SU-DHL-6 (cell line): ENCODE measurements around the gene MRPS15.
A peak's percentile ranks its signal among the peaks of the same experiment; 100 is the strongest.

Experiments used
- H2AFZ ChIP-seq: fragments of 200-600 bp; sonication (generic); 2 replicates; pipeline ENCODE4 v1.6.1; 2014; ENCODE audit warnings: low read depth, mild to moderate bottlenecking, moderate library complexity, mixed read lengths, antibody characterized with exemption, low read length; ENCODE audit not compliant: severe bottlenecking
- H3F3A ChIP-seq: fragments of 200-600 bp; shearing (Covaris generic); 2 replicates; pipeline ENCODE4 v1.6.0; 2016; ENCODE audit warnings: antibody characterized with exemption, mild to moderate bottlenecking; ENCODE audit not compliant: insufficient read depth
- H3K27ac ChIP-seq: fragments of 200-600 bp; sonication (generic); 2 replicates; pipeline ENCODE4 v1.5.1; 2016; ENCODE audit warnings: low read depth, mild to moderate bottlenecking, low read length, moderate library complexity, mixed read lengths
- H3K27me3 ChIP-seq: fragments of 200-600 bp; sonication (generic), shearing (Covaris generic); 2 replicates; pipeline ENCODE4 v1.6.0; 2014; ENCODE audit warnings: mild to moderate bottlenecking, low read length
- H3K36me3 ChIP-seq: fragments of 200-600 bp; sonication (generic); 2 replicates; pipeline ENCODE4 v1.6.1; 2014; ENCODE audit warnings: mild to moderate bottlenecking, low read length, mixed read lengths
- H3K4me2 ChIP-seq: fragments of 300-600, 200-600 bp; shearing (Covaris generic), sonication (generic); 2 replicates; pipeline ENCODE4 v1.6.0; 2014; ENCODE audit warnings: low read length, low read depth, mild to moderate bottlenecking; ENCODE audit not compliant: poor library complexity, severe bottlenecking
- H3K4me3 ChIP-seq: fragments of 200-600 bp; sonication (generic); 2 replicates; pipeline ENCODE4 v1.5.1; 2014; ENCODE audit warnings: antibody characterized with exemption, low read length, mild to moderate bottlenecking, mixed read lengths; ENCODE audit not compliant: insufficient read depth, poor library complexity, severe bottlenecking
- H3K79me2 ChIP-seq: fragments of 200-600 bp; sonication (generic); 2 replicates; pipeline ENCODE4 v1.6.1; 2014; ENCODE audit warnings: mild to moderate bottlenecking, low read length, moderate library complexity; ENCODE audit not compliant: insufficient read depth
- H3K9ac ChIP-seq: fragments of 200-600 bp; sonication (generic); 2 replicates; pipeline ENCODE4 v1.7.0; 2014; ENCODE audit warnings: mild to moderate bottlenecking, low read length
- H3K9me2 ChIP-seq: fragments of 200-600 bp; sonication (generic); replicated peaks from 2 replicates; pipeline ENCODE4 v1.6.1; 2014; ENCODE audit warnings: low read length; ENCODE audit not compliant: insufficient read depth
- H3K9me3 ChIP-seq: fragments of 200-600 bp; sonication (generic); 2 replicates; pipeline ENCODE4 v1.6.1; 2014; ENCODE audit warnings: low read length, mixed read lengths; ENCODE audit not compliant: insufficient read depth
- H4K20me1 ChIP-seq: fragments of 200-600 bp; sonication (generic); 2 replicates; pipeline ENCODE4 v1.6.1; 2014; ENCODE audit warnings: low read depth, mild to moderate bottlenecking, antibody characterized with exemption, low read length, moderate library complexity, mixed read lengths
- CTCF ChIP-seq: fragments of 200-600 bp; sonication (generic); IDR thresholded peaks from one replicate; pipeline ENCODE4 v1.5.1; 2017; ENCODE audit warnings: antibody characterized with exemption, mild to moderate bottlenecking, low read length, moderate library complexity; ENCODE audit not compliant: insufficient read depth, poor library complexity, severe bottlenecking
- EZH2phosphoT487 ChIP-seq: fragments of 200-600 bp; sonication (generic), shearing (Covaris generic); conservative IDR thresholded peaks from 2 replicates; pipeline ENCODE4 v1.6.1; 2018; ENCODE audit warnings: mild to moderate bottlenecking, antibody characterized with exemption, low read length, moderate library complexity, mixed read lengths

MRPS15 gene

DNA sequence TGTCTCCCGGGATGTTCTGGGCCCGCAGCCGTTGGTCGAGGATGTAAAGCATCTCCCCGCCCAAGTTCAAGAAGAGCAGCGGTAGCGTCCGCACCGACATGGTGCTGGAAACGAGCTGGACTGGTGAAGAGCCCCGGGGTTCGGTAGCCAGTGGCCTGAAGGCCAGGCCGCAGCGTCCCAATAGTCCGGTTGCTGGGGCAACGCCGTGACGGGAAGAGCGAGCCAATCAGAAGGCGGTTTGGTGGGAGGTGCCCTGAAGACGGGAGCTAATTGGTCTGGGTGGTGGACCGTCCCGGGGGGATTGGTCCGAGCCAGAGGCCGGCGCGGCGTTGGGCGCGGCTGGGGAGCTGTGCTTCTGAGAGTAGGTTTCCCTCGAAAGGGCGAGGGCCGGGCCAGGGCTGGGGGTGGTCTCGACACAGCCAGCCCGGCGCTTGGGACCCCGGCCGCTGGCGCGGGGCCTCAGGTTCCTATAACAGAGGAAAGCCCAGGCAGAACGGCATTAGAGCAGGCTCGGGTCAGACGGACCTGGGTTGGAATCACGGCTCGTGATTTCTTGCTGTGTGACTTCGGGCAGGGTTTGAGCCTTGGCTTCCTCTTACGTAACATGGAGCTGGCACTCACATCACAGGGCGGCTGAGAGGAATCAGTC, 13.8 kb downstream of the MRPS15 start, which contains the start of gene OSCP1:
TSS of gene OSCP1 (minus strand) at position 182 of the 649 bp plus-strand sequence. CDS start at position 100, 82 bp downstream.
- no peaks in the 10 kb centered on the region for H3K9me3 ChIP-seq
- H3K27me3 ChIP-seq, result no peaks in the 10 kb centered on the region
- 0 out of 2 replicates have a peak, but pooled peaks cover 4% of the 10 kb centered on the region for H3K36me3 ChIP-seq
- no peaks in the 10 kb centered on the region for H3K9me2 ChIP-seq
- peak within 1 kb of the TSS; percentile 76 for H2AFZ ChIP-seq
- peak within 1 kb of the TSS; percentile 61 for H3K9ac ChIP-seq
- H3F3A ChIP-seq, result no peaks in the 10 kb centered on the region
- TF ChIP-seq CTCF (no peak), EZH2phosphoT487 (no peak)
- H3K4me2 ChIP-seq, result peak within 1 kb of the TSS; percentile 85
- no peaks in the 10 kb centered on the region for H3K79me2 ChIP-seq
- 0 out of 2 replicates have a peak within 1 kb of the TSS, but pooled peaks have one; percentile 3 for H3K27ac ChIP-seq
- no peaks in the 10 kb centered on the region for H4K20me1 ChIP-seq
- peak within 1 kb of the TSS; percentile 53 for H3K4me3 ChIP-seq

- Histone ChIP-seq H3K27ac (no peak overlapping the region), H3K27me3 (no peaks in the 10 kb centered on the region; the same call in 1 of the 2 replicates), H3K4me3 (no peak overlapping the region)
Observed at GRCh38 chr1:36448530-36449056, 15.6 kb downstream of the MRPS15 start.

GRCh38 chr1:36447450-36447849, 16.7 kb downstream of the MRPS15 start:
- H3K9me3 ChIP-seq, result no peaks in the 10 kb centered on the region
- no peaks in the 10 kb centered on the region for H4K20me1 ChIP-seq
- peaks cover 3% of the 10 kb centered on the region; the same call in 1 of the 2 replicates for H3F3A ChIP-seq
- H3K36me3 ChIP-seq, result no peaks in the 10 kb centered on the region
- no peaks in the 10 kb centered on the region for H3K79me2 ChIP-seq
- TF ChIP-seq CTCF (no peak), EZH2phosphoT487 (no peak)
- H3K27ac ChIP-seq, result no peak overlapping the region
- H3K4me3 ChIP-seq, result no peak overlapping the region
- H3K9me2 ChIP-seq, result no peaks in the 10 kb centered on the region
- H2AFZ ChIP-seq, result no peak overlapping the region
- no peak overlapping the region for H3K4me2 ChIP-seq
- H3K27me3 ChIP-seq, result no peaks in the 10 kb centered on the region; the same call in 1 of the 2 replicates
- no peak overlapping the region for H3K9ac ChIP-seq

More at GRCh38 chr1:36448530-36449056, 15.6 kb downstream of the MRPS15 start:
- Histone ChIP-seq H2AFZ (no peak overlapping the region), H3K9me3 (no peaks in the 10 kb centered on the region), H3K9me2 (no peaks in the 10 kb centered on the region), H3F3A (peaks cover 3% of the 10 kb centered on the region; the same call in 1 of the 2 replicates), H3K9ac (no peak overlapping the region), H4K20me1 (no peaks in the 10 kb centered on the region), H3K36me3 (no peaks in the 10 kb centered on the region), H3K79me2 (no peaks in the 10 kb centered on the region), H3K4me2 (no peak overlapping the region)
- TF ChIP-seq CTCF, result no peak
- TF ChIP-seq EZH2phosphoT487, result no peak
